Liver (tissue), 9 donors: ENCODE data around the gene CDH23. TPM values are rescaled to one million over a fixed set of nuclear protein-coding genes. Genes with fewer than 3 reads are reported as not detected.

Experiments
- DNase-seq: peaks from one replicate; pipeline ENCODE4 v3.0.0-alpha.2; 2017; ENCODE audit warnings: low spot score
- H3K27ac ChIP-seq, 2 donors: one replicate each; pipeline ENCODE4 v1.7.0; 2013; ENCODE audit warnings: inconsistent platforms in 2 of 2, low read length in 2 of 2, control low read depth in 1 of 2, low read depth in 1 of 2, mild to moderate bottlenecking in 1 of 2
- H3K27me3 ChIP-seq, 4 donors: one replicate each; pipeline versions ENCODE4 v1.6.1 to v1.7.0; 2013; ENCODE audit warnings: low read length in 3 of 4, inconsistent platforms in 1 of 4, mild to moderate bottlenecking in 1 of 4, moderate library complexity in 1 of 4; ENCODE audit not compliant: control insufficient read depth in 4 of 4, insufficient read depth in 4 of 4
- H3K36me3 ChIP-seq, 4 donors: one replicate each; pipeline versions ENCODE4 v1.6.1 to v1.7.0; 2013; ENCODE audit warnings: low read length in 3 of 4, mild to moderate bottlenecking in 3 of 4, low read depth in 1 of 4, moderate library complexity in 1 of 4; ENCODE audit not compliant: control insufficient read depth in 4 of 4, insufficient read depth in 3 of 4
- H3K4me1 ChIP-seq, 4 donors: one replicate each; pipeline versions ENCODE4 v1.6.1 to v1.7.0; 2013; ENCODE audit warnings: low read length in 3 of 4, mild to moderate bottlenecking in 3 of 4, moderate library complexity in 1 of 4; ENCODE audit not compliant: control insufficient read depth in 4 of 4, insufficient read depth in 4 of 4
- H3K4me3 ChIP-seq, 3 donors: one replicate each; pipeline versions ENCODE4 v1.6.1 to v1.7.0; 2013; ENCODE audit warnings: low read length in 3 of 3, control low read depth in 1 of 3, low read depth in 1 of 3, mild to moderate bottlenecking in 1 of 3
- H3K9ac ChIP-seq, 2 donors: one replicate each; pipeline ENCODE4 v1.7.0; 2013; ENCODE audit warnings: low read length in 2 of 2, mild to moderate bottlenecking in 2 of 2, moderate library complexity in 2 of 2, control low read depth in 1 of 2, low read depth in 1 of 2
- H3K9me3 ChIP-seq, 4 donors: one replicate each; pipeline versions ENCODE4 v1.6.1 to v1.7.0; 2013; ENCODE audit warnings: low read length in 3 of 4; ENCODE audit not compliant: control insufficient read depth in 4 of 4
- ATF3 ChIP-seq: IDR thresholded peaks from 2 replicates; pipeline ENCODE4 v1.6.1; 2016; ENCODE audit warnings: antibody characterized with exemption
- CTCF ChIP-seq: fragments of 150-350 bp; IDR thresholded peaks from 2 replicates; pipeline ENCODE4 v1.5.1; 2017; ENCODE audit warnings: improper control_type of control experiment, low read depth, low read length; ENCODE audit not compliant: missing input control
- EGR1 ChIP-seq, 2 donors: IDR thresholded peaks; 2 replicates each; pipeline ENCODE4 v1.6.1; 2016 to 2018; ENCODE audit warnings: antibody characterized with exemption in 2 of 2, low read depth in 2 of 2
- FOXA1 ChIP-seq: IDR thresholded peaks from 2 replicates; pipeline ENCODE4 v1.6.1; 2016; ENCODE audit warnings: antibody characterized with exemption
- FOXA2 ChIP-seq: IDR thresholded peaks from 2 replicates; pipeline ENCODE4 v1.6.1; 2016; ENCODE audit warnings: antibody characterized with exemption
- GABPA ChIP-seq, 2 donors: IDR thresholded peaks in 1 of 2; conservative IDR thresholded peaks in 1 of 2; 2 replicates each; pipeline ENCODE4 v1.6.1; 2016; ENCODE audit warnings: antibody characterized with exemption in 2 of 2, mild to moderate bottlenecking in 1 of 2, moderate library complexity in 1 of 2
- HNF4G ChIP-seq: IDR thresholded peaks from 2 replicates; pipeline ENCODE4 v1.6.1; 2016; ENCODE audit warnings: antibody characterized with exemption
- JUND ChIP-seq, 2 donors: IDR thresholded peaks; 2 replicates each; pipeline ENCODE4 v1.6.1; 2016; ENCODE audit warnings: antibody characterized with exemption in 2 of 2
- NR2F2 ChIP-seq: IDR thresholded peaks from 2 replicates; pipeline ENCODE4 v1.6.1; 2016; ENCODE audit warnings: antibody characterized with exemption
- RAD21 ChIP-seq, 2 donors: IDR thresholded peaks; 2 replicates each; pipeline ENCODE4 v1.6.1; 2016; ENCODE audit warnings: antibody characterized with exemption in 2 of 2, mild to moderate bottlenecking in 2 of 2
- REST ChIP-seq: IDR thresholded peaks from 2 replicates; pipeline ENCODE4 v1.6.1; 2016; ENCODE audit warnings: antibody characterized with exemption, mild to moderate bottlenecking
- RXRA ChIP-seq, 2 donors: IDR thresholded peaks; 2 replicates each; pipeline ENCODE4 v1.6.1; 2017 to 2018; ENCODE audit warnings: antibody characterized with exemption in 2 of 2, mild to moderate bottlenecking in 1 of 2
- SP1 ChIP-seq: IDR thresholded peaks from 2 replicates; pipeline ENCODE4 v1.6.1; 2018; ENCODE audit warnings: antibody characterized with exemption, mild to moderate bottlenecking
- WGBS: extraction: QIAGEN DNeasy Blood & Tissue Kit; methylation state at CpG from one replicate; pipeline ENCODE4 v1.1.7; 2013; 5-methylcytosine and 5-hydroxymethylcytosine counted together
- polyA plus RNA-seq, 2 donors: library from polyadenylated mRNA; stranded (reverse) in 1 of 2; unstranded in 1 of 2; fragments of 200-250 nt in 1 of 2; fragments of >200 nt in 1 of 2; fragmentation: Nextera tagmentation in 1 of 2; extraction: Ambion mirVana in 1 of 2; gene quantifications; one replicate each; pipeline versions ENCODE4 v1.2.1 to v1.2.3, GENCODE V29; 2013 to 2015
- total RNA-seq, 2 donors: library from RNA; depleted of rRNA; stranded (reverse); fragments of >200 nt; gene quantifications; one replicate each; pipeline ENCODE4 v1.2.3, GENCODE V29; 2014
- TF ChIP-seq, protein P1 (sequence below): IDR thresholded peaks from 2 replicates; pipeline ENCODE4 v1.6.1; 2016; ENCODE audit warnings: antibody characterized with exemption
- TF ChIP-seq, protein P2 (sequence below): IDR thresholded peaks from 2 replicates; pipeline ENCODE4 v1.6.1; 2016; ENCODE audit warnings: antibody characterized with exemption
- donor health status: healthy.
- donor health status: healthy.
- donor health status: healthy.
- donor health status: healthy.
- donor health status: healthy.

The CDH23 gene
- total and polyA plus RNA-seq, 4 donors: 1.5 to 4.7 (median 3.4) TPM

DNA sequence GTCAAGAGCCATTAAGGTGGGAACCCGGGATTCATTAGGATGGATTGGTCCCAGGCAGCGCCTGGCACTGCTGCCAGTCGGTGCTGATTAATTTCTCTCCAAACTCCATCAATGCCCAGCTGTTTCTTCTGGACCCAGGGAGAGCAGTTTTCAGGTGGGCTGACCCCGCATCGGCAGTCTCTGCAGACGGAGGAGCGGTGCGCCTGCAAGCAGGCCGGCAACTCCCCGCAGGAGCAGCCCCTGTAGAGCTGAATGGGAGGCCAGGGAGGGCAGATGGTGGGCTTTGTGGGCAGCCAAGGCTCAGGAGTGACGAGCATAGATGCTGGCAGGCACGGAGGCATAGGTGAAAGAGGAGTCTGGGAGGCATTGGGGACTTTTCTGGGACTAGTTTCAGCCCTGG is 56.5 kb downstream of the CDH23 start:
- H3K4me1 ChIP-seq: no peaks in the 10 kb centered on the region
- H3K9me3 ChIP-seq: no peaks in the 10 kb centered on the region
- TF ChIP-seq CTCF: no peak
- no peak for TF ChIP-seq REST
- TF ChIP-seq FOXA2: no peak
- no peak for TF ChIP-seq GABPA (IDR thresholded peaks at IDR 0.05 in 1 of 2, conservative IDR thresholded peaks at IDR 0.05 in 1 of 2)
- TF ChIP-seq HNF4G: no peak
- DNase-seq: no peak
- no peak overlapping the region for H3K27ac ChIP-seq
- 91% methylated on average over 12 of the region's 12 CpGs for WGBS
- no peaks in the 10 kb centered on the region for H3K36me3 ChIP-seq
- no peaks in the 10 kb centered on the region for H3K27me3 ChIP-seq
- no peak overlapping the region for H3K9ac ChIP-seq
- no peak overlapping the region for H3K4me3 ChIP-seq

- no peak for TF ChIP-seq EGR1 (IDR thresholded peaks at IDR 0.05; ENCODE audit: low read depth in 2 of 2)
- TF ChIP-seq RXRA (IDR thresholded peaks at IDR 0.05): no peak
- no peak for TF ChIP-seq FOXA2
- TF ChIP-seq NR2F2: no peak
- no peak overlapping the region for H3K9ac ChIP-seq
- no peak overlapping the region for H3K4me3 ChIP-seq
- WGBS: 87% methylated on average over 5 of the region's 5 CpGs
- no peaks in the 10 kb centered on the region for H3K27me3 ChIP-seq
- H3K9me3 ChIP-seq: no peaks in the 10 kb centered on the region
- no peak for DNase-seq
- no peak overlapping the region for H3K27ac ChIP-seq
- no peaks in the 10 kb centered on the region for H3K4me1 ChIP-seq
- H3K36me3 ChIP-seq: no peaks in the 10 kb centered on the region
Observed at GRCh38 chr10:71454347-71454746, 57.6 kb downstream of the CDH23 start.

- no peak overlapping the region for H3K4me3 ChIP-seq
- no peak overlapping the region for H3K9ac ChIP-seq
- H3K9me3 ChIP-seq: no peaks in the 10 kb centered on the region
- no peaks in the 10 kb centered on the region for H3K27me3 ChIP-seq
- no peaks in the 10 kb centered on the region for H3K36me3 ChIP-seq
- H3K27ac ChIP-seq: no peak overlapping the region
- H3K4me1 ChIP-seq: no peaks in the 10 kb centered on the region
- WGBS: 49% methylated on average over 2 of the region's 2 CpGs
- DNase-seq: no peak
- TF ChIP-seq SP1: no peak
- TF ChIP-seq NR2F2: no peak
- TF ChIP-seq HNF4G: no peak
- no peak for TF ChIP-seq FOXA2
- no peak for TF ChIP-seq RXRA (IDR thresholded peaks at IDR 0.05)
- TF ChIP-seq JUND (IDR thresholded peaks at IDR 0.05): no peak
- no peak for TF ChIP-seq FOXA1
- TF ChIP-seq RAD21 (IDR thresholded peaks at IDR 0.05): no peak
- TF ChIP-seq GABPA (IDR thresholded peaks at IDR 0.05 in 1 of 2, conservative IDR thresholded peaks at IDR 0.05 in 1 of 2): no peak
- TF ChIP-seq, protein P1, sequence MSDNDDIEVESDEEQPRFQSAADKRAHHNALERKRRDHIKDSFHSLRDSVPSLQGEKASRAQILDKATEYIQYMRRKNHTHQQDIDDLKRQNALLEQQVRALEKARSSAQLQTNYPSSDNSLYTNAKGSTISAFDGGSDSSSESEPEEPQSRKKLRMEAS: no peak
- TF ChIP-seq ATF3: no peak
- TF ChIP-seq CTCF: no peak
- TF ChIP-seq EGR1 (IDR thresholded peaks at IDR 0.05; ENCODE audit: low read depth in 2 of 2): no peak
- TF ChIP-seq, protein P2, sequence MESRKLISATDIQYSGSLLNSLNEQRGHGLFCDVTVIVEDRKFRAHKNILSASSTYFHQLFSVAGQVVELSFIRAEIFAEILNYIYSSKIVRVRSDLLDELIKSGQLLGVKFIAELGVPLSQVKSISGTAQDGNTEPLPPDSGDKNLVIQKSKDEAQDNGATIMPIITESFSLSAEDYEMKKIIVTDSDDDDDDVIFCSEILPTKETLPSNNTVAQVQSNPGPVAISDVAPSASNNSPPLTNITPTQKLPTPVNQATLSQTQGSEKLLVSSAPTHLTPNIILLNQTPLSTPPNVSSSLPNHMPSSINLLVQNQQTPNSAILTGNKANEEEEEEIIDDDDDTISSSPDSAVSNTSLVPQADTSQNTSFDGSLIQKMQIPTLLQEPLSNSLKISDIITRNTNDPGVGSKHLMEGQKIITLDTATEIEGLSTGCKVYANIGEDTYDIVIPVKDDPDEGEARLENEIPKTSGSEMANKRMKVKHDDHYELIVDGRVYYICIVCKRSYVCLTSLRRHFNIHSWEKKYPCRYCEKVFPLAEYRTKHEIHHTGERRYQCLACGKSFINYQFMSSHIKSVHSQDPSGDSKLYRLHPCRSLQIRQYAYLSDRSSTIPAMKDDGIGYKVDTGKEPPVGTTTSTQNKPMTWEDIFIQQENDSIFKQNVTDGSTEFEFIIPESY: no peak
Observed at GRCh38 chr10:71455035-71455434, 58.3 kb downstream of the CDH23 start.
